A549 (cell line): ENCODE measurements around the gene RAB5A. TPM values are rescaled to one million over a fixed set of nuclear protein-coding genes. Genes with fewer than 3 reads are reported as not detected.

ENCODE experiments used
- ATAC-seq, 2 experiments: fragments of 200-7000 bp in 1 of 2; fragments of >200 bp in 1 of 2; cut with Nextera tagmentation in 1 of 2; cut with Tn5 transposase in 1 of 2; 3 replicates each; pipeline versions ENCODE4 v1.8.0 to v1.9.1; 2018 to 2020; ENCODE audit warnings: mild to moderate bottlenecking in 1 of 2, moderate library complexity in 1 of 2
- CTCF ChIA-PET: fragments of 300-600 bp; sonication (Branson Sonifier 250); formaldehyde crosslinking; extraction: SDS; loops from one replicate; lab custom pipeline; 2021; ENCODE audit warnings: antibody characterized with exemption, inconsistent platforms; lab: Yijun Ruan, JAX
- POLR2A ChIA-PET: fragments of 350-600 bp; formaldehyde crosslinking; extraction: SDS; loops from one replicate; lab custom pipeline; 2021; ENCODE audit warnings: antibody characterized with exemption, inconsistent platforms; lab: Yijun Ruan, JAX
- DNase-seq, 2 experiments: peaks; one replicate each; pipeline versions ENCODE4 v3.0.0 to v3.0.0-alpha.2; 2011 to 2016; ENCODE audit warnings: low read depth in 1 of 2, low spot score in 1 of 2
- FAIRE-seq: peaks from 2 replicates; lab custom pipeline; 2011; peaks lifted over from hg19 to GRCh38; lab: Jason Lieb, UNC
- H3K27ac ChIP-seq, 2 experiments: fragments of >200 bp; sonication (Bioruptor Twin); formaldehyde crosslinking; 3 replicates each; pipeline ENCODE4 v1.5.1; 2016 to 2017
- H3K4me1 ChIP-seq: fragments of >200 bp; sonication (Bioruptor Twin); formaldehyde crosslinking; 3 replicates; pipeline ENCODE4 v1.6.1; 2016
- H3K4me2 ChIP-seq: fragments of >200 bp; sonication (Bioruptor Twin); formaldehyde crosslinking; 3 replicates; pipeline ENCODE4 v1.6.1; 2016
- H3K4me3 ChIP-seq: fragments of >200 bp; sonication (Bioruptor Twin); formaldehyde crosslinking; 3 replicates; pipeline ENCODE4 v1.5.1; 2016
- H3K9me3 ChIP-seq: fragments of >200 bp; sonication (Bioruptor Twin); formaldehyde crosslinking; 3 replicates; pipeline ENCODE4 v1.6.1; 2016
- BHLHE40 ChIP-seq: IDR thresholded peaks from 2 replicates; pipeline ENCODE4 v1.6.1; 2012; ENCODE audit warnings: low read depth, low read length, inconsistent platforms
- CBX8 ChIP-seq: fragments of 200-600 bp; sonication (generic); IDR thresholded peaks from 2 replicates; pipeline ENCODE4 v1.6.1; 2016
- CEBPB ChIP-seq, 2 experiments: fragments of >200 bp in 1 of 2; sonication (Bioruptor Twin) in 1 of 2; formaldehyde crosslinking in 1 of 2; IDR thresholded peaks; 2 replicates each; pipeline ENCODE4 v1.6.1; 2012 to 2016
- E2F6 ChIP-seq: IDR thresholded peaks from 2 replicates; pipeline ENCODE4 v1.6.1; 2012; ENCODE audit warnings: low read depth, borderline replicate concordance
- EHF ChIP-seq: fragments of 250-450 bp; sonication (Bioruptor Pico); IDR thresholded peaks from 2 replicates; pipeline ENCODE4 v1.5.0; 2020; ENCODE audit warnings: mild to moderate bottlenecking
- ESRRA ChIP-seq: fragments of 150-350 bp; IDR thresholded peaks from 2 replicates; pipeline ENCODE4 v1.6.1; 2014; ENCODE audit warnings: mild to moderate bottlenecking, low read length, borderline replicate concordance
- FOSL2 ChIP-seq, 2 experiments: fragments of 450-650 bp in 1 of 2; fragments of >200 bp in 1 of 2; sonication (Bioruptor Twin) in 1 of 2; formaldehyde crosslinking; IDR thresholded peaks; 2 replicates each; pipeline versions ENCODE4 v1.5.0 to v1.6.1; 2016 to 2020; ENCODE audit warnings: mild to moderate bottlenecking in 1 of 2, moderate library complexity in 1 of 2
- FOXS1 ChIP-seq: fragments of 250-450 bp; sonication (Bioruptor Pico); IDR thresholded peaks from 2 replicates; pipeline ENCODE4 v1.5.0; 2020; ENCODE audit warnings: mild to moderate bottlenecking, moderate library complexity
- HOXB13 ChIP-seq: fragments of 250-450 bp; sonication (Bioruptor Pico); IDR thresholded peaks from 2 replicates; pipeline ENCODE4 v1.5.0; 2020; ENCODE audit warnings: low read depth, mild to moderate bottlenecking, moderate library complexity
- KDM1A ChIP-seq: fragments of 200-600 bp; sonication (generic); IDR thresholded peaks from 2 replicates; pipeline ENCODE4 v1.6.1; 2016; ENCODE audit warnings: low read depth, mild to moderate bottlenecking
- KDM5A ChIP-seq: fragments of 200-600 bp; sonication (generic); IDR thresholded peaks from 2 replicates; pipeline ENCODE4 v1.6.1; 2016; ENCODE audit warnings: antibody characterized with exemption, mild to moderate bottlenecking
- MAFK ChIP-seq: fragments of 450-650 bp; IDR thresholded peaks from 2 replicates; pipeline ENCODE4 v1.6.1; 2014; ENCODE audit not compliant: partially characterized antibody
- MAZ ChIP-seq: fragments of 150-350 bp; IDR thresholded peaks from 2 replicates; pipeline ENCODE4 v1.6.1; 2014; ENCODE audit warnings: antibody characterized with exemption, low read depth, low read length, borderline replicate concordance
- NPAS2 ChIP-seq: fragments of 250-450 bp; sonication (Bioruptor Pico); IDR thresholded peaks from 2 replicates; pipeline ENCODE4 v1.8.0; 2022; ENCODE audit warnings: mild to moderate bottlenecking, moderate library complexity, borderline replicate concordance
- PHF8 ChIP-seq: fragments of 200-600 bp; sonication (generic); IDR thresholded peaks from 2 replicates; pipeline ENCODE4 v1.6.1; 2016; ENCODE audit warnings: low read depth, mild to moderate bottlenecking, antibody characterized with exemption, moderate library complexity, borderline replicate concordance
- POLR2AphosphoS2 ChIP-seq: conservative IDR thresholded peaks from 2 replicates; pipeline ENCODE4 v1.6.1; 2012; ENCODE audit warnings: low read length, improper control_type of control experiment, inconsistent platforms
- RARB ChIP-seq: fragments of 250-450 bp; sonication (Bioruptor Pico); IDR thresholded peaks from 2 replicates; pipeline ENCODE4 v1.8.0; 2021; ENCODE audit warnings: mild to moderate bottlenecking, moderate library complexity
- REST ChIP-seq: fragments of 200-600 bp; sonication (generic); IDR thresholded peaks from 2 replicates; pipeline ENCODE4 v1.6.1; 2016; ENCODE audit warnings: antibody characterized with exemption, mild to moderate bottlenecking, moderate library complexity
- RNF2 ChIP-seq: fragments of 200-600 bp; sonication (generic); IDR thresholded peaks from 2 replicates; pipeline ENCODE4 v1.6.1; 2016; ENCODE audit warnings: low read depth, mild to moderate bottlenecking, antibody characterized with exemption, moderate library complexity, borderline replicate concordance
- SREBF2 ChIP-seq: fragments of 450-650 bp; IDR thresholded peaks from 2 replicates; pipeline ENCODE4 v1.6.1; 2014; ENCODE audit warnings: mild to moderate bottlenecking, moderate library complexity
- TFCP2L1 ChIP-seq: fragments of 250-450 bp; sonication (Bioruptor Pico); IDR thresholded peaks from 2 replicates; pipeline ENCODE4 v1.5.0; 2021; ENCODE audit warnings: mild to moderate bottlenecking
- TP53 ChIP-seq: fragments of 250-450 bp; sonication (Bioruptor Pico); IDR thresholded peaks from 2 replicates; pipeline ENCODE4 v1.5.0; 2021; ENCODE audit warnings: mild to moderate bottlenecking, moderate library complexity
- USF2 ChIP-seq: fragments of 450-650 bp; IDR thresholded peaks from 2 replicates; pipeline ENCODE4 v1.6.1; 2014; ENCODE audit warnings: antibody characterized with exemption
- ZFP36 ChIP-seq: fragments of 450-650 bp; IDR thresholded peaks from 2 replicates; pipeline ENCODE4 v1.6.1; 2014; ENCODE audit warnings: borderline replicate concordance; ENCODE audit not compliant: partially characterized antibody
- WGBS: methylation state at CpG from one replicate; pipeline ENCODE4 v1.1.6; 2017; ENCODE audit errors: missing lambda C conversion rate; 5-methylcytosine and 5-hydroxymethylcytosine counted together
- polyA plus RNA-seq, 4 experiments: library from polyadenylated mRNA; depleted of rRNA in 3 of 4; stranded (reverse); fragments of >200 nt; fragmentation: RNase III in 1 of 4; extraction: RNeasy Plus Mini Kit Qiagen cat#74134 plus additional on column Dnase treatment in 1 of 4; gene quantifications; 2 replicates in 3 of 4; 3 replicates in 1 of 4; pipeline ENCODE4 v1.2.3, GENCODE V29; 2011 to 2017

The RAB5A gene
- polyA plus RNA-seq, 2 of the 4 experiments (the other 2 are of a cell fraction), result 41.2 to 66.6 TPM

DNA sequence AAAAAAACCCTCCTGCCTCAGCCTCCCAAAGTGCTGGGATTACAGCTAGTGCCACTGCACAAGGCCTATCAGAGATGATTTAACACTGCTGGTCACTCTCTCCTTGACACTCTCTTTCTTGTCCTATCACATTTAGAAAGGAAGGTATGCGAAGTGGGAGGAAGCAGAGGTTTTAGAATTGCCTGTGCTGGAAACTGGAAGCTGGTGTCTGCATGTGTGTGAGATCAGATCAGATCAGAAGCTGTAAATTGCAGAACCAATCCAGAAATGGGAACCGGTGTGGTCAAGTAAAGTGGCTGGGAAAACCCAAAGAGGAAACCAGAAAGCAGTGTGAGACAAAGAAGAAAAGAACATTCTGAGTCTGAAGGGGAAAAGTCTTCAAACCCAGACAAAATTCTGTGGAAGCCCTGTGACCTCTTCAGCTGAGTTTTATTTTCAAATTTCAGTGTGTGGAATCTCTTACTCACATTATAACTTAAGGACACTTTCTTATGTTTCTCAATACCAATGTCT, 15.7 kb upstream of the RAB5A start (continued):
- TF ChIP-seq HOXB13 (CRISPR knock-in tag) (no peak), NPAS2 (CRISPR knock-in tag) (no peak), TP53 (CRISPR knock-in tag) (no peak), POLR2AphosphoS2 (no peak), ESRRA (no peak), TFCP2L1 (CRISPR knock-in tag) (no peak)

GRCh38 chr3:19931767-19932188, 15.1 kb upstream of the RAB5A start:
- FAIRE-seq, result peak; percentile 13
- CTCF ChIA-PET, result interaction anchor here (0.9 kb wide), 1 partner anchor 46 kb away, joined by 4 read pairs; no protein-coding TSS in a partner anchor
- ATAC-seq, result 0 out of 6 replicates have a peak, but pooled peaks of 1 of the 2 experiments have one; percentile 43
- peak in 1 of 2 experiments; percentile 10 for DNase-seq
- Histone ChIP-seq H3K9me3 (no peaks in the 10 kb centered on the region), H3K4me3 (no peak overlapping the region), H3K4me1 (peaks cover 12% of the 10 kb centered on the region; the same call in 2 of the 3 replicates), H3K4me2 (no peak overlapping the region; the same call in 2 of the 3 replicates), H3K27ac (peak overlapping the region in 1 of 2 experiments; percentile 23; a peak in 1 of 6 replicates)
- peak; percentile 57 for TF ChIP-seq MAFK
- TF ChIP-seq KDM5A, result no peak
- TF ChIP-seq FOSL2 (IDR thresholded peaks at IDR 0.05), result no peak
- peak; percentile 31; the same call in 1 of the 2 replicates for TF ChIP-seq FOSL2 (CRISPR knock-in tag; IDR thresholded peaks at IDR 0.05)
- 11% methylated on average over 1 of the region's 1 CpG for WGBS
- POLR2A ChIA-PET, result no interaction called here

- H3K4me3 ChIP-seq, result no peak overlapping the region
- CTCF ChIA-PET, result interaction anchor here (0.9 kb wide), 1 partner anchor 46 kb away, joined by 4 read pairs; no protein-coding TSS in a partner anchor
- DNase-seq, result no peak
- no peak for TF ChIP-seq BHLHE40
- peak in 1 of 2 experiments; percentile 49; a peak in 3 of 4 replicates for TF ChIP-seq CEBPB (IDR thresholded peaks at IDR 0.05)
- H3K9me3 ChIP-seq, result no peaks in the 10 kb centered on the region
- POLR2A ChIA-PET, result no interaction called here
- 0 out of 6 replicates have a peak overlapping the region, but pooled peaks of 1 of the 2 experiments have one; percentile 23 for H3K27ac ChIP-seq
- WGBS, result 69% methylated on average over 2 of the region's 2 CpGs
- ATAC-seq, result no peak
- no peak for FAIRE-seq
- H3K4me1 ChIP-seq, result peaks cover 14% of the 10 kb centered on the region; the same call in 2 of the 3 replicates
- H3K4me2 ChIP-seq, result no peak overlapping the region
These were observed 14.5 kb upstream of the RAB5A start for GRCh38 chr3:19932422-19932821.

DNA sequence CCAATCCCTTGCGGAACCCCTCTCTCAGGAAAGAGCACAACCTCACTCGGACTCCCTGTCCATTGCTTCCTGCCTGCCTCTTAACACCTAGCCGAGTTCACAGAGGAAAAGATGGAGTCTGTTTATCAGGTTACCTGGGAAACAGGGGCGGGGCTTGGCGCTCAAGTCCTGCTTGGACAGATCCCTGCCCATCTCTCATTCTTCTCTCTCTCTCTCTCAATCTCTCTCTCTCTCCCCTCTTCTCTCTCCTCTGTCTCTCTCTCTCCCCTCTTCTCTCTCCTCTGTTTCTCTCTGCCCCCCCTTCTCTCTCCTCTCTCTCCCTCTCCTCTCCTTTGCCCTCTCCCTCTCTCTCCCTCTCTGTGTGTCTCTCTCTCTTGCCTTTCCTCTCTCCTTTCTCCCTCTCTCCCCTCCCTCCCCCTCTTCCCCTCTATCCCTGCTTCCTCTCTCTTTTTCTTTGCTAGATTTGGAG, 12.8 kb upstream of the RAB5A start, which contains the start of gene EFHB:
EFHB (minus strand) TSS at position 120 of the 469 bp plus-strand sequence. CDS start 199 bp downstream, outside the sequence.
- Histone ChIP-seq H3K4me3 (no peak within 1 kb of the TSS), H3K4me2 (peak within 1 kb of the TSS; percentile 50), H3K27ac (peak within 1 kb of the TSS in 1 of 2 experiments; percentile 40; a peak in 2 of 6 replicates), H3K9me3 (no peaks in the 10 kb centered on the region), H3K4me1 (peaks cover 18% of the 10 kb centered on the region; the same call in 2 of the 3 replicates)
- 27% methylated on average over 5 of the region's 5 CpGs for WGBS
- CTCF ChIA-PET, result interaction anchor here (1.0 kb wide), 1 partner anchor 48 kb away, joined by 3 read pairs; no protein-coding TSS in a partner anchor
- ATAC-seq, result peak; percentile 83 to 89
- POLR2A ChIA-PET, result no interaction called here
- FAIRE-seq, result no peak
- peak; percentile 47 to 75 for DNase-seq
- no peak for TF ChIP-seq KDM1A
- TF ChIP-seq PHF8, result no peak
- TF ChIP-seq FOSL2 (IDR thresholded peaks at IDR 0.05), result no peak
- TF ChIP-seq FOSL2 (CRISPR knock-in tag; IDR thresholded peaks at IDR 0.05), result no peak
- TF ChIP-seq CBX8, result no peak
- no peak for TF ChIP-seq USF2
- no peak for TF ChIP-seq RNF2
- TF ChIP-seq ZFP36, result no peak
- TF ChIP-seq SREBF2, result no peak
- TF ChIP-seq REST, result no peak
- TF ChIP-seq E2F6, result no peak
- no peak for TF ChIP-seq MAZ
- TF ChIP-seq RARB (CRISPR knock-in tag), result no peak
- TF ChIP-seq FOXS1 (CRISPR knock-in tag), result no peak
- TF ChIP-seq EHF, result no peak
